HG03045 (cell line): Measurements from ENCODE around the gene MCU.
"Not testable (repeated sequence)": the region's sequence is repeated elsewhere in the genome, so short reads cannot be mapped to it uniquely, and the experiment has no call there.

Experiments used
- ATAC-seq: cut with Tn5 transposase; IDR thresholded peaks from one replicate; pipeline ENCODE4 v1.9.1; 2021; ENCODE audit warnings: mild to moderate bottlenecking, moderate library complexity; ENCODE audit not compliant: unreplicated experiment

The MCU gene

GRCh38 chr10:72758930-72759329 is 67.0 kb downstream of the MCU start:
- not testable (repeated sequence) for ATAC-seq

GRCh38 chr10:72759584-72759983 is 67.6 kb downstream of the MCU start:
- no peak for ATAC-seq

- no peak for ATAC-seq
Observed at GRCh38 chr10:72761498-72761897, 69.6 kb downstream of the MCU start.

GRCh38 chr10:72762042-72762441 is 70.1 kb downstream of the MCU start:
- no peak for ATAC-seq

GRCh38 chr10:72763201-72763600 is 71.3 kb downstream of the MCU start:
- ATAC-seq, result no peak

- ATAC-seq, result no peak
Observed at GRCh38 chr10:72764151-72764550, 72.2 kb downstream of the MCU start.

- ATAC-seq, result no peak
Observed at GRCh38 chr10:72765051-72765745, 73.3 kb downstream of the MCU start.

GRCh38 chr10:72771195-72771594 is 79.3 kb downstream of the MCU start:
- ATAC-seq, result not testable (repeated sequence)

GRCh38 chr10:72772031-72772430 is 80.1 kb downstream of the MCU start:
- ATAC-seq, result no peak

- no peak for ATAC-seq
Observed at GRCh38 chr10:72779874-72780273, 87.9 kb downstream of the MCU start.

- ATAC-seq, result no peak
Observed at GRCh38 chr10:72782649-72783330, 90.8 kb downstream of the MCU start.

- ATAC-seq, result no peak
Observed at GRCh38 chr10:72783410-72783833, 91.5 kb downstream of the MCU start.

- ATAC-seq, result no peak
Observed at GRCh38 chr10:72784551-72785351, 92.8 kb downstream of the MCU start.

- ATAC-seq, result no peak
Observed at GRCh38 chr10:72785409-72785808, 93.5 kb downstream of the MCU start.

GRCh38 chr10:72790216-72790990 is 98.5 kb downstream of the MCU start:
- ATAC-seq, result no peak

- ATAC-seq, result no peak
Observed at GRCh38 chr10:72792288-72792687, 100.3 kb downstream of the MCU start.

- ATAC-seq, result no peak
Observed at GRCh38 chr10:72793752-72794151, 101.8 kb downstream of the MCU start.

GRCh38 chr10:72794260-72794659 is 102.3 kb downstream of the MCU start:
- ATAC-seq, result no peak

GRCh38 chr10:72796042-72796441 is 104.1 kb downstream of the MCU start:
- ATAC-seq, result no peak

GRCh38 chr10:72796538-72796937 is 104.6 kb downstream of the MCU start:
- no peak for ATAC-seq
